ENCODE measurements around the gene ALKBH3.

The ALKBH3 gene

DNA sequence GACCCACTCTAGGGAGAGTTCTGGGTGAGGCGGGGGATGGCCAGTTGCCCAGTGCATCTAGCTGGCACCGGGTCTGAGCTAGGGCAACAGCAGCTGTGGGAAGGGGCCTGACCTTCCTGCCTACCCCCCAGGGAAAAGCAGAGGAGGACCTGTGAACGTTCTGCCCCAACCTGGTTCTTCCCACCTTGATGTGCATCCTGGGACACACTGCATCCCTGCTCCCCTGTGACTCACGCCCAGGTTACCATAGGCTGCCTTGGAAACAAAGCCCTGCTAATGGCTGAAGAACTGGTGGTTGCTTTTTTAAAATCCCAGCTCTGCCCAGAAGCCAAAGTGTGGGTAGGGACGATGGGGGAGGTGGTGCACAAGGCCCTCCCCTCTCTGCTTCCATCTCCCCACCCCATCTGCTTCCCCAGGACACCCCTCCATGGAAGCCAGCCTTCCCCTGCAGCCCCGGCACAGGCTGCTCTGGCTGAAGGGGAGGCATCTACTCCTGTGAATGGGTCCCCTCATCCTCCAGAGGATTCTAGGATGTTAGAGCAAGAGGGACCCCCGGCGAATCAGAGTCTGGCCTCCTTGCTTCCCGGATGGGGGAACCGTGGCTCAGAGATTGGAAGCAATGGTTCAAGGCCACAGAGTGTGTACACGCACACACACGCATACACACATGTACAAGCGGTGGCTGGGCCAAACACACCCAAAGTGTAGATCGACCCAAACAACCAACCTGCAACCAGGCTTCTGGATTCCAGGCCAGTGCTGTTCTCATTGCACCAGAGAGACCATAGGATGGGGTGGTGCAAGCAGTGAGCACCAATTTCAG, 54.2 kb downstream of the ALKBH3 start:
- Histone ChIP-seq H3K4me1 (ENCODE audit: control insufficient read depth, insufficient read depth, low read length) (no peaks in the 10 kb centered on the region), H3K4me3 (ENCODE audit: low read depth, low read length) (no peak overlapping the region), H3K36me3 (ENCODE audit: control insufficient read depth, insufficient read depth, low read length) (no peaks in the 10 kb centered on the region), H3K9me3 (ENCODE audit: control insufficient read depth, insufficient read depth, low read length) (no peaks in the 10 kb centered on the region), H3K27me3 (ENCODE audit: control insufficient read depth, insufficient read depth, low read length) (peaks cover 7% of the 10 kb centered on the region), H3K9ac (ENCODE audit: low read depth, low read length) (no peak overlapping the region)

DNA sequence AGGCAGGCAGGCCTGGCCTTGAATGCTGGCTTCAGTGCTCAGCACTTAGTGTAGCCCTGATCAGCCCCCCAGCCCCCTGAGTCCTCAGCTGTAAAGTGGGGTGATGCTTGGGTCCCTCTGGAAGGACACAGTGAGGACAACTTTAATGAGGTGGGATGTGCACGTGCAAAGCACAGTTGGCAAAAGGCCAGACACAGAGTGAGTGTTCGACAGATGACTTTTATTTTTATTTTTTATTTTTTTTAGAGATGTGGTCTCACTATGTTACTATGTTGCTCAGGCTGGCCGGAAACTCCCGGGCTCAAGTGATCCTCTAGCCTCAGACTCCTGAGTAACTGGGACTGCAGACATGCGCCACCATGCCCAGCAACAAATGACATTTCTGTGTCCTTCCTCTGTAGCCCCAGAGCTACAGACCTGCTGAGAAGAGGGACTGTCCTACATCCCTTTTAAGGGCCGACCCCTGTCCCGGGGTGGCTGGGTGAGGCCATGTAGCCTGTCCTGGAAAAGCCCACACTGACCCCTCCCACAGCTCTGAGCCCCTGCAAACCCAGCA, 54.9 kb downstream of the ALKBH3 start:
- no peaks in the 10 kb centered on the region for H3K4me1 ChIP-seq (ENCODE audit: control insufficient read depth, insufficient read depth, low read length)
- H3K4me3 ChIP-seq (ENCODE audit: low read depth, low read length): no peak overlapping the region
- H3K9me3 ChIP-seq (ENCODE audit: control insufficient read depth, insufficient read depth, low read length): no peaks in the 10 kb centered on the region
- H3K9ac ChIP-seq (ENCODE audit: low read depth, low read length): no peak overlapping the region
- no peaks in the 10 kb centered on the region for H3K36me3 ChIP-seq (ENCODE audit: control insufficient read depth, insufficient read depth, low read length)
- peaks cover 14% of the 10 kb centered on the region for H3K27me3 ChIP-seq (ENCODE audit: control insufficient read depth, insufficient read depth, low read length)

DNA sequence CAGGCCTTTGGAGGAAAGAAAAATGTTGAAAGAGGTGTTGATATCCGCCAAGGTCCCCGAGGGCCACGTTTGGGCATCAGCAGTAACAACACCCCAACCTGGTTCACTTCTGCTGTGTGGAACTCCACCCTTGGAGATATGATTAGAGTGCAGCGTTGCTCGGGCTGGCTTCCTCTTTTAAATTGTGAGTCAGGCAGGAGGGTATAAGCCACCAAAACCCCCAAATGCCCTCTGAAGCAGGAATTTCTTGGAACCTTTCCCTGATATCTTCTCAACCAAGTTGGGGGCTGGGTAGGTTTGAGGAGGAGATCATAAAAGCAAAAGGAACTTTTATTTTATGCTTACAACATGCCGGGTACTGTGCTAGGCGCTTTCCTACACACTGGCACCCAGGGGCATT, 55.4 kb downstream of the ALKBH3 start:
- Histone ChIP-seq H3K27me3 (ENCODE audit: control insufficient read depth, insufficient read depth, low read length) (peaks cover 20% of the 10 kb centered on the region), H3K9ac (ENCODE audit: low read depth, low read length) (no peak overlapping the region), H3K9me3 (ENCODE audit: control insufficient read depth, insufficient read depth, low read length) (no peaks in the 10 kb centered on the region), H3K4me1 (ENCODE audit: control insufficient read depth, insufficient read depth, low read length) (no peaks in the 10 kb centered on the region), H3K36me3 (ENCODE audit: control insufficient read depth, insufficient read depth, low read length) (no peaks in the 10 kb centered on the region), H3K4me3 (ENCODE audit: low read depth, low read length) (no peak overlapping the region)

DNA sequence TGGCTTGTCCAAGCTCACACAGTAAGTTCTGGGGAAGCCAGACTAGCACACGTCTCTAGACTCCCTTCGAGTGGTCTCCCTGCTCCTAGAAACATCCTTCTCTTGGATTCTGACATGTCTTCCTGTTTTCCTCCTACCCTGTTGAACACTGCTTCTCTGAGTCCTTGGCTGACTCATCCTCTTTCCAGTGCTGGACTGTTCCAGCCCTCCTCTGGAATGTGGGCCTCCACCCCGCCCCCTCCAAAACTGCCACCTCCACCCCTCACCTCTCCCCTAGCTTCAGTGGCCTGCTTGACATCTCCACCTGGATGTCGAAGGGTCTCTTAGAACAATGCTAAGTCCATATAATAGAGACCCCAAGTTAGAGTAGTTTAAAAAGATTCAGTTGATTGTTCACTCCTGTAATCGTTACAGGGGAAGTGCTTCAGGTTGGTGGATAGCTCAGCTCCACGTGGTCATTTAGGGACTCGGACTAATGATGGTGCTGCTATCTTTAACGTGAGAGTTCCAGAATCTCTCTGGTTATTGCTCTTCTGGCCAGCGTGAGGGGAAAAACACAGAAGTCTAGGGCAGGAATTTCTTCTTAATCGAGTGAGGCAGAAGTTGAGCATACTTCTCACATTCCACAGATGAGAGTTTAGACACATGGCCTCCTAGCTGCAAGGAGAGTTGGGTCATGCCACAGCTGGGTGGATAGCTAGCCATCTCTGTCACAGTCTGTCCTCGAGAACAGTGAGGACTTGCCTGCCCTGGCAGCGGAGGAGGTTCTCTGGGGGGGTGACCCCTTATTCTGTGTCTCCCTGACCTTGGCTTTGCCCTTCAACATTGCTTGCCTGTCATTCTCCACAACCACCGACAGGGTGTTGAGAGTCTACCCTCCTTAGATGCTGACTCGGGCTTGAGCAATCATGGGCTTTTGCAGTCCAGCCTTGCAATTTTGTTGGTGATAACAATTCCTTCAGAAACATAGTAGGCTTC, 57.1 kb downstream of the ALKBH3 start:
- Histone ChIP-seq H3K27me3 (ENCODE audit: control insufficient read depth, insufficient read depth, low read length) (peaks cover 28% of the 10 kb centered on the region), H3K9me3 (ENCODE audit: control insufficient read depth, insufficient read depth, low read length) (no peaks in the 10 kb centered on the region), H3K4me3 (ENCODE audit: low read depth, low read length) (no peak overlapping the region), H3K9ac (ENCODE audit: low read depth, low read length) (no peak overlapping the region), H3K4me1 (ENCODE audit: control insufficient read depth, insufficient read depth, low read length) (peaks cover 3% of the 10 kb centered on the region), H3K36me3 (ENCODE audit: control insufficient read depth, insufficient read depth, low read length) (no peaks in the 10 kb centered on the region)

DNA sequence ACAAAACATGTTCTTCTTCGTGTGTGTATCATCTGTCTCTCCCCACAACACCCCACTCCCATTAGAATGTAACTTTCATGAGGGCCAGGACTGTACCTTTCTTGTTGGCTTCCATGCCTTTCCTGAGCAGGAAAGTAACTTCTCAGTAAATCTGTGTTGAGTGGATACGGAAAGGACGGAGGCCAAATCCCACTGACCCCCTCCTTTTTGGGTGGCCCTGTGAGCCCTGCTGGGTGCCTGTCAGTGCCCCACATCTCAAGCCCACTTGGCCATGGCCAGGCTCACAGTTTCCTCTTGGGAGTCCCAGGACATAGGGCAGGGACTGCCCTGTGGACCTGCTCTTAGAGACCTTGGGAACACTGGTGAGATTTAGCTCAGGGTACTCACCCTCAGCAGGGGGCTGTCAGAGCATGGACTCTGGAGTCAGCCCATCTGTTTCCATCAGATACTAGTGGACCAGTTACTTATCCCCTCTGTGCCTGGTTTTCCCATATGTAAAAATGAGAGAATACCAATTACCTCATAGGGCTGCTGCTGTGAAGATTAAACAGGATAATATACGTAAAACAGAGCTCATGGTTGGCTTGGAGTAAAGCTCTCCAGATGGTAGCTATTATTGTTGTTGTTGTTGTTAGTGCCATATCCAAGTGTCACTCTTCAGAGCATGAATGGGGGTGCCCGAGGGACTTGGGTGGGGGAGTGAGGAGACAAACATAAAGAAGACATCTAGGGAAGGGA, 60.8 kb downstream of the ALKBH3 start:
- peak overlapping the region; percentile 43 for H3K4me3 ChIP-seq (ENCODE audit: low read depth, low read length)
- H3K36me3 ChIP-seq (ENCODE audit: control insufficient read depth, insufficient read depth, low read length): no peaks in the 10 kb centered on the region
- H3K9me3 ChIP-seq (ENCODE audit: control insufficient read depth, insufficient read depth, low read length): no peaks in the 10 kb centered on the region
- H3K4me1 ChIP-seq (ENCODE audit: control insufficient read depth, insufficient read depth, low read length): peaks cover 3% of the 10 kb centered on the region
- no peak overlapping the region for H3K9ac ChIP-seq (ENCODE audit: low read depth, low read length)
- H3K27me3 ChIP-seq (ENCODE audit: control insufficient read depth, insufficient read depth, low read length): peaks cover 58% of the 10 kb centered on the region

DNA sequence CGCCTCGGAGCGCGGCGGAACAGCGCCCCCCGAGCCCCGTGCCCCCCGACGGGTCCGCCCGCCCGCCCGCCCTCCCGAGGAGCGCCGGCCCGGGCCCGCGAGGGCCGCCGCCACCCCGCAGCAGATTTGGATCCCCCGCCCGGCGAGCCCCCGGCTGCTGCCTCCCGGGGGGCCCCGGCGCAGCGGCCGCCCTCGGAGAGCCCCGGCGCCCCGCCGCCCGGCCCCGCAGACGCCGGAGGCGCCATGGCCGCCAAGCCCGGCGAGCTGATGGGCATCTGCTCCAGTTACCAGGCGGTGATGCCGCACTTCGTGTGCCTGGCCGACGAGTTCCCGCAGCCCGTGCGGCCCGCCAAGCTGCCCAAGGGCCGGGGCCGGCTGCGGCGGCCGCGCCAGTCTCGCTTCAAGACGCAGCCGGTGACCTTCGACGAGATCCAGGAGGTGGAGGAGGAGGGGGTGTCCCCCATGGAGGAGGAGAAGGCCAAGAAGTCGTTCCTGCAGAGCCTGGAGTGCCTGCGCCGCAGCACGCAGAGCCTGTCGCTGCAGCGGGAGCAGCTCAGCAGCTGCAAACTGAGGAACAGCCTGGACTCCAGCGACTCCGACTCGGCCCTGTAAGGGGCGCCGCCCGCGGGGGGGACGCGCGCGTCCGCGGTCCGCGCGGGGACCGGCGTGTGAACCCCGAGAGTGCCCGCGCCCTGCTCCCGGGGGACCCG, 62.2 kb downstream of the ALKBH3 start:
- peaks cover 55% of the 10 kb centered on the region for H3K27me3 ChIP-seq (ENCODE audit: control insufficient read depth, insufficient read depth, low read length)
- no peaks in the 10 kb centered on the region for H3K9me3 ChIP-seq (ENCODE audit: control insufficient read depth, insufficient read depth, low read length)
- H3K36me3 ChIP-seq (ENCODE audit: control insufficient read depth, insufficient read depth, low read length): no peaks in the 10 kb centered on the region
- H3K9ac ChIP-seq (ENCODE audit: low read depth, low read length): no peak overlapping the region
- H3K4me3 ChIP-seq (ENCODE audit: low read depth, low read length): peak overlapping the region; percentile 62
- peaks cover 6% of the 10 kb centered on the region for H3K4me1 ChIP-seq (ENCODE audit: control insufficient read depth, insufficient read depth, low read length)

DNA sequence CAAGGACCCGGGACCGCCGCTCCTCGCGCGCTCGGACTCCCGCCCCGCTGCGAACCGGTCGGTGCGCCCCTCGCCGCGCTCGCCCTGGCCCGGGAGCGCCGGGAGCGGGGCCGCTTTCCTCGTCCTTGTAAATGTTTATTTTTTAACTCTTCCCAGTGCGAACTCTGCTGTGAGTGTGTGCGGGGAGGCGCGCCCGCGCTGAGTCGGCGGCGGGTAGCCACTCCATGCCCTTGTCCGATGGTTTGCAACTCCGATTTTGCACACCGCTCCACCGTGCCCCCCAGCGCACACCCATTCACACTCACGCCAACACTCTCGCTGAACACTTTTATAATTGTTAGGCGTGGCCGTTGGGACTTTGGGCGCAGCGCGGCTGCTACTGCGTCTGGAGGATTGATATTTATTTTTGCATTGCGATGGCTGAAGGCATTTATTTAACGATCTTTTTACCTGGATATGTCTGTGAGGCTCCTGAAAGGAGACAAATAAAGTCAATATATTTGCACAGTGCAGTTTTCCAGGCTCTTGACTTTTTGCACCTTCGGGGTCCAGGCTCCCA, 62.8 kb downstream of the ALKBH3 start:
- Histone ChIP-seq H3K9me3 (ENCODE audit: control insufficient read depth, insufficient read depth, low read length) (no peaks in the 10 kb centered on the region), H3K36me3 (ENCODE audit: control insufficient read depth, insufficient read depth, low read length) (no peaks in the 10 kb centered on the region), H3K4me1 (ENCODE audit: control insufficient read depth, insufficient read depth, low read length) (peaks cover 6% of the 10 kb centered on the region), H3K9ac (ENCODE audit: low read depth, low read length) (no peak overlapping the region), H3K4me3 (ENCODE audit: low read depth, low read length) (peak overlapping the region; percentile 62), H3K27me3 (ENCODE audit: control insufficient read depth, insufficient read depth, low read length) (peaks cover 53% of the 10 kb centered on the region)

DNA sequence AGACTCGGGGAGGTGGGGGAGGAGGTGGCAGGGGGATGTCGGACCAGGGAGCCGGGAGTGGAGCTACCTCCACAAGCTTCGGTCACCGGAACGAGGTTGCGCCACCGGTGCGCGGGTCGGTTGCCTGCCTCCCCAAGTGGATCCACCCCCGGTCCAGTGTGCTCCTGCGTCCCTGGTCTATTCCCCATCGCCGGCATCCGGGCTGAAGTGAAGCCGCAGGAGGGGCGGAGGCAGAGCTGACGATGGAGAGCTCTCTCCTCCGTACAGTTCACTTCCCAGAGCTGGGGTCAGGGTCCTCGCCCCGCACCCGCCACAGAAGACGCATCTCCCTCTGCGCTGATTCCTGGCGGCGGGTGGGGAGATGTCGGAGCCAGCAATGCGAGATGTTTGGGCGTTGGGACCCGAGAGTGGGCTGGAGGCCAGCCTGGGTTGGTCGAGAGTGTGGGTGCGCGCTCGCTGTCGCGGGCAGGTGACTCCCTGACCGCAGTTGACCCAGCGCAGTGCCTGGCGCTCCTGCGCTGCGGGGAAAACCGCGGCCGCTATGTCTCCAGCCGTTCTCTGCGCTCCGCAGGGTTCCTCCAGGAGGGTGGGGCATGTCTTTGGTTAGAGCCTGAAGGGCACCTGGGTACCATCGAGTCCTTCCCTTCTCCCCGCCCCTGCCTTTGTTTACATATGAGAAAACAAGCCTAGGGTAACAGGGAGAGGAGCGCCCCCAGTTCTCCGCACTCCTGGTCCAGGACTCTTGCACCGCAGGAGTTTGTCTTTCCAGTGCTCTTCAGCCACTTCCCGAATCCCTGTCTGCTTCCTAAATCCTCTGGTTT, 63.5 kb downstream of the ALKBH3 start:
- H3K9ac ChIP-seq (ENCODE audit: low read depth, low read length): no peak overlapping the region
- H3K4me3 ChIP-seq (ENCODE audit: low read depth, low read length): peak overlapping the region; percentile 62
- peaks cover 9% of the 10 kb centered on the region for H3K4me1 ChIP-seq (ENCODE audit: control insufficient read depth, insufficient read depth, low read length)
- peaks cover 53% of the 10 kb centered on the region for H3K27me3 ChIP-seq (ENCODE audit: control insufficient read depth, insufficient read depth, low read length)
- H3K9me3 ChIP-seq (ENCODE audit: control insufficient read depth, insufficient read depth, low read length): no peaks in the 10 kb centered on the region
- H3K36me3 ChIP-seq (ENCODE audit: control insufficient read depth, insufficient read depth, low read length): no peaks in the 10 kb centered on the region

DNA sequence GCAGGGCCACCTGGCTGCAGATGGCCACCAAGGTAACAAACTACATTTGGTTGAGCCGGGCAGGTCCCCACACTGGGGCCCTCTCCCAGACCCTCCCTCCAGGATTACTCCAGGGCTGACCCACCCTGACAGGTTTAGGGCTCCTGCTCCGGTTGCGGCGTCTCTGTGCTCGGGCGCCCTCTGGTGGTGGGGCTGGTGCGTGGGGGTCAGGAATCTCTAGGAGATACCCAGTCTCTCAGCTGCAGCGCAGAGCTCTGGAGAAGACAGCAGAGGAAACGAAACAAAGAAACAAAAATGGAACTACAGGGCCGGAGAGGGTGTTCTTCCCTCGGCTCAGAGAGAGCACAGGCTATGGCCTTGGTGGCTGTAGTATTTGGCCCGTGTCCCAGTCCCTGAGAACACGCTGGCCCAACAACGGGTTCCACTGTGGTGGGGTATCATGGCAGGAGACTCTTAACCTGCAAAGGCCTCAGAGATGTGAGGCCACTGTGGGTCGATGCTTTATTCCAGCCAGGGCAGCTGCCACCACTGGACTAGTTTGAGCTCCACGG, 64.2 kb downstream of the ALKBH3 start:
- H3K9me3 ChIP-seq (ENCODE audit: control insufficient read depth, insufficient read depth, low read length): no peaks in the 10 kb centered on the region
- peaks cover 9% of the 10 kb centered on the region for H3K4me1 ChIP-seq (ENCODE audit: control insufficient read depth, insufficient read depth, low read length)
- H3K4me3 ChIP-seq (ENCODE audit: low read depth, low read length): peak overlapping the region; percentile 62
- H3K27me3 ChIP-seq (ENCODE audit: control insufficient read depth, insufficient read depth, low read length): peaks cover 51% of the 10 kb centered on the region
- H3K36me3 ChIP-seq (ENCODE audit: control insufficient read depth, insufficient read depth, low read length): no peaks in the 10 kb centered on the region
- H3K9ac ChIP-seq (ENCODE audit: low read depth, low read length): no peak overlapping the region

DNA sequence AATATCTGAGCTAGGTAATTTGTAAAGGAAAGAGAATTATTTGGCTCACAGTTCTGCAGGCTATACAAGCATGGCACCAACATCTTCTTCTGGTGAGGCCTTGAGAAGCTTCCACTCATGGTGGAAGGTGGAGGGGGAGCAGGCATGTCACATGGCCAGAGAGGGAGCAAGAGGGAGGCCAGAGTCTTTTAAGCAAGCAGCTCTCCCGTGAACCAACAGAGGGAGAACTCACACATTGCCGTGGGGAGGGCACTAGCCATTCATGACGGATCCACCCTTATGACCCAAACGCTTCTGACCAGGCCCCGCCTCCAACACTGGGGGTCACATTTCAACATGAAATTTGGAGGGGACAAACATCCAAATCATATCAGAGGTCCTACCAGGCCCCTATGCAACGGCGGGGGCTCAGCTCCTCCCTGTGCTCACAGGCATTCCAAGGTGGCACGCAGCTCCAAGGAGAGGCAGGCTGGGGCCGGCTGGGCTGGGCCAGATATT, 66.4 kb downstream of the ALKBH3 start:
- Histone ChIP-seq H3K4me3 (ENCODE audit: low read depth, low read length) (no peak overlapping the region), H3K4me1 (ENCODE audit: control insufficient read depth, insufficient read depth, low read length) (peaks cover 6% of the 10 kb centered on the region), H3K27me3 (ENCODE audit: control insufficient read depth, insufficient read depth, low read length) (peaks cover 30% of the 10 kb centered on the region), H3K9me3 (ENCODE audit: control insufficient read depth, insufficient read depth, low read length) (no peaks in the 10 kb centered on the region), H3K9ac (ENCODE audit: low read depth, low read length) (no peak overlapping the region), H3K36me3 (ENCODE audit: control insufficient read depth, insufficient read depth, low read length) (no peaks in the 10 kb centered on the region)
